GM19023 (cell line): ENCODE measurements around the gene TF.
"Not testable (repeated sequence)": the region's sequence is repeated elsewhere in the genome, so short reads cannot be mapped to it uniquely, and the experiment has no call there.

ENCODE experiments used
- ATAC-seq: cut with Tn5 transposase; IDR thresholded peaks from one replicate; pipeline ENCODE4 v1.9.1; 2021; ENCODE audit warnings: mild to moderate bottlenecking, moderate library complexity; ENCODE audit not compliant: unreplicated experiment

Gene TF

DNA sequence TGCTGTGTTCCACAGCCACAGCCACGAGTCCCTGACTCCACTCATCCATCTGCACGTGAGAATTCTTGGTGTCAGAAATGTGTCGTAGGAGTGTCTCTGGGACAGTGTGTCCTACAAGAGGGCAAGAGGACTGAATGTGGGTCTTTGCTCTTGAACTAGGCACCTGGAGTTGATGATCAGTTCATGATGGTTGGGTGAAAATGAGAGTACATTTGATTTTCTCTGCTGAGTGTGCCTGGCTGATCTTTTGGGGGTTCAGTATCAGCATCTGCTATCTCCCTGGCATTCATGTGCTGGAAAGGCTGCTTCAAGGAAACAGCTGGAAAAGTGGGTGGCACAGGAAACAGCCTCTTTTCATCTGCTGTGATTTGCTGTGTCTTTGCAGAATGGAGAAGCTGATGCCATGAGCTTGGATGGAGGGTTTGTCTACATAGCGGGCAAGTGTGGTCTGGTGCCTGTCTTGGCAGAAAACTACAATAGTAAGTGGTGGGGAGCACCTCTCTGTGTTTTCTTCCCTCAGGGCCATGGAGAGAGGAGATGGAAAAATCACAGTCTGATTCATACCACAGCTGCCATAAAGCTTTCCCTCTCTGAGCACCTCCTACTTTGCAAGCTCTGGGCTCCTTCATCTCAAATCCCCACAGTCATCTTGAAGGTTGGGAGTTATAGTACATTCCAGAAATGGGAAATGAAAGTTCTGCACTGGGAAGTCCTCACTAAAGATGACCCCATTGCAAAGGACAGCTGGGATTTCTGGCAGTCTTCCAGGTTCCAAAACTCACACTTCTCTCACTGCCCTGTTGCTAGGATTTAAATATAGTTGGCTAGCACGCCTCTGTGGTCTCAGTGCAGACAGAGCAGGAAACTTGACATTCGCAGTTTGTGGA lies 17.8 kb downstream of the TF start:
- ATAC-seq = no peak

DNA sequence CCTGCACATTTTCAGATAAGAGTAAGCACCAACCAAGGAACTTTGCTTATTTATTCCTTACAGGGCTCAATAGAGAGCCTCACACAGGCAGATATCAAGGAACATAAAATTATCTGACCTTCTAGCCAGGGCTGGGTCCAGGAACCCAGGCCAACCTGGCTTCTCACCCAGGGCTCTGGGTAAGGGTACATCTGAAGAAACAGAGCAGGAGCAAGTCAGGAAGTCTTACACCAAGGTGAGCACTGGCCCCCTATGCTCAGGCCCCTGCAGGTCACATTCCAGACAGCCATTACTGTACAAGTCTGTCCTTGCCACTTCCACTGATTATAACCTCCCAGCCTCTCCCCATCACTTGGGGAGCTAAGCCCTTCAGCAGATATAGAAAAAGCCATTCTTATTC lies 19.1 kb downstream of the TF start:
- ATAC-seq = no peak

DNA sequence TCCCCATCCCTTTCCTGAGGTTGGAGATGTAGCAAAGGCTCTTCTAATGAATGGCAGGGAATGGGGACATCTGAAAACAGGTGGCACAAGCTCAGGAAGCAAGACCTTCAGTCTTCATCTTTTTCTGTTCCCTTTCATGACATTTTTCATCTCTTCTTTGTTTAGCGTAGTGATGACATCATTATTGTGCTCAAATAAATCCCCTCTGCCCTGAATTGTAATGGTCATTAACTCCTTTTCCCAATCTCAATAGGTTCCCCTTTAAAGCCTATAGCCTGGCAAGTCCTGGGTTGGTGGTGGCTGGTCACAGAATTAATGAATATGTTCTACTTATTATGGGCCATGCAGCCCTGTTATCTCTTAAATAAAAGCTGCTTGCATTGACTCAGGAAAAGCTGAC lies 21.4 kb downstream of the TF start:
- no peak for ATAC-seq

DNA sequence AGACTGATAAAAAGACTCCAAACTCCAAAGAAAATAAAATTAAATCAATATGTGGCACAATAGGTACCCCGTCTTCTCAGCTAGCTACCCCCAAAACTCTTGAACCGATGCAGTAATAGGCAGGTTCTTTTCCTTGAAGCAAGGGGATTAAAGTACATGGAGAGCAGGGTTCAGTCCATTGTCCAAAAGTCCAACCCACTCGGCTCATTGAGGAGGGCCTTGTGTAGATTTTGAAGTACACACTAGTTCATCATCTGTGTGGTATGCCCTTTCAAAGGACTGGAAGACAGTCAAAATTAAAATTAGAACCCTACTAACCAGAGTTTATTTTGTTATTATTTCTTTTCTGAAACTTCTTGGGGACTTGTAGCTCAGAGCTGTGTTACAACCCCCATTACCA lies 23.3 kb downstream of the TF start:
- no peak for ATAC-seq

DNA sequence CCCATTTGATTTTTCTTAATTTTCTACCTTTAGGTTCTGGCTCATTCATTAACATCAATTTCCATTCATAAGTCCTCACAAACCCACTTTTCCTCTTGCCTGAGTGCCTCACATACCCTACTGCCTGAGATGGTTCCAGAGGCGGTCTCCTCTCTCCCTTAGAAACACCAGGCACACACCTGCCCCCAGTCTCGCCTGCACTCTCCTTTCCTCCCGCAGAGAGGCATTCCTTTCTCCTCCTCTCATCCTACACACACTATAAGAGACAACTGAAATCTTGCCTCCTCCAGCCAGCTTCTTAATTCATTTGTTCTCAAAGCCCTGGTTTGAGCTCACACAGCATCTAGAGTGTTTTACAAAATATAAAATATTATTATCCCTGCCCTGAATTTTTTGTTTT lies 27.5 kb downstream of the TF start:
- no peak for ATAC-seq

DNA sequence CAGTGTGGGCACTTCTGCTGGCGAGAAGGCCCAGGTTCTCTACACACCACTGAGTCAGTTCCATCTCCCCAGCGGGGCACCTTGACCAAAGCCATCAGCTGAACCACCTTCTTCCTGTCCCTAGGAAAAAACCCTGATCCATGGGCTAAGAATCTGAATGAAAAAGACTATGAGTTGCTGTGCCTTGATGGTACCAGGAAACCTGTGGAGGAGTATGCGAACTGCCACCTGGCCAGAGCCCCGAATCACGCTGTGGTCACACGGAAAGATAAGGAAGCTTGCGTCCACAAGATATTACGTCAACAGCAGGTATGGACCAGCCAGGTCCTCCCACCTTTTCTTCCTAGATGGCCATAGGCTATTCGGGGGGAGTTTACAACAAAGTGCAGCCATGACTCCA lies 29.1 kb downstream of the TF start:
- no peak for ATAC-seq

DNA sequence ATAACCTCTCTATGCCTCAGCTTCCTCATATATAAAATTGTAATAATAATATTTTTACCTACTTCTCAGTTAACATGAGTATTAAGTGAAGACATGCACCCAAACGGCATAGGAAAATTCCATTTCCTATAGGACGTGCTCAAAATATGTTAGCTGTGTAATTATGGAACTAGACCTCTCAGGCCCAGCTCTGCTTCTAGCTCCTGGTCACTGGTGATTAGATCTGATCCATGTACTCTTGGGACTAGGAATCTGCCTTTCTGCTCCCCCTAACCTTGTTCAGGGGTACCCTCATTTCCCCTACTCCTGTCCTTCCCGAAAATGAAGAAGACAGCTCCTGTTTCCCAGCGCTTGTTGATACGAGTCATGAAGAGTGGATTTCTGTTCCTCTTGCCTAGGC lies 29.6 kb downstream of the TF start:
- ATAC-seq = no peak

DNA sequence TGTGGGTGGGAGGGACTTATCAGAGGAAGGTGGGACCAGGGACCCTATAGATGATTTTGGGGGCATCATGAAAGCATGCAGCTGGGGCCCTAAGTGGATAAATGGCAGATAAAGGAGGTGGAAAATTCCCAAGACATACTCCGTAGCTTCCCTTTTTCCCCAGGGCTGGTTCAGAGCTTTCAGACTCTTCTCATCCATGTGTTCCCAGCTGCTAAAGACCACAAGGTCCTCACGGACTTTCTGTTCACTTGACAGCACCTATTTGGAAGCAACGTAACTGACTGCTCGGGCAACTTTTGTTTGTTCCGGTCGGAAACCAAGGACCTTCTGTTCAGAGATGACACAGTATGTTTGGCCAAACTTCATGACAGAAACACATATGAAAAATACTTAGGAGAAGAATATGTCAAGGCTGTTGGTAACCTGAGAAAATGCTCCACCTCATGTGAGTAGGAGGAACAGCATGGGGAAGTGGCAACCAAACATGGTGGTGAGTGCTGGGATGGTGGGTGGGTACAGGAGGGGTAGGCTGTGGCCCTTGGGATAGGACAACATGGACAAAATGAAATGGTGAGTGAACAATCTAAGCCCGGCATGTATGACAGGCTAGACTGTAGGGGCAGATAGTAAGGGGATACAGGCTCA lies 30.7 kb downstream of the TF start:
- ATAC-seq = no peak

DNA sequence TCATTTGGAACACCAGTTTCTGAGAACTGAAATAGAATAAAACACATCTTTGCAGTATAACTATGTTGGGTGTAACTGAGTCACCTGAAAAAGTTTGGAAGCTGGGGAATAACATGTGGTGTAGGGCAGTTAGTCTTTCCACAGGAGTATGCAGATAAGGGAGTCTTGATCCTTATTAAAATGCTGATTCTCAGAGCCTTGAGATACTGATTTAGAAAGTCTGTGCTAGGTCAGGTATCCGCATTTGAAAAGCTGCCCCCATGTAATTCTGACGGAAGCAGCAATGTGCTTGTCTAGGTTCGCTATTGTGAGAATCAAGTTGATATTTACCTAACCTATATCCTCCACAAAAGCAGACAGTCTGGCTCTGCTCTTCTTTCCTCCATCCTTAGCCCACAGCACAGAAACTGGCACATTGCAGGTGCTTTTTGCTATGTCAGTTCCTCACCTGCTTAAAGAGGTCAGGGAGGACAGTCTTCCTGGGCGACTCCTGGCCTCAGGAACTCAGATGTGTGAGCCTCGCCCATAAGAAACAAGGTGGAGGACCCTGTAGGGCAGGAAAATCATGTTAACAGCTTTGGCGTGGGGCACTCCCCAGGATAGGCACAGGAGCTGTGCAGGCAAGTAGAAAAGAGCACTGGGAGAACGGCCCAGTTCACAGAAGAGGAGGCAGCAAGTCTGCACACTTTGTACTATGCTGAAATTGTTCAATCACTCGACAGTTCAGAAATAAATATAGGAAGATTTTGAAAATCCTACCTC lies 31.8 kb downstream of the TF start:
- ATAC-seq = no peak

DNA sequence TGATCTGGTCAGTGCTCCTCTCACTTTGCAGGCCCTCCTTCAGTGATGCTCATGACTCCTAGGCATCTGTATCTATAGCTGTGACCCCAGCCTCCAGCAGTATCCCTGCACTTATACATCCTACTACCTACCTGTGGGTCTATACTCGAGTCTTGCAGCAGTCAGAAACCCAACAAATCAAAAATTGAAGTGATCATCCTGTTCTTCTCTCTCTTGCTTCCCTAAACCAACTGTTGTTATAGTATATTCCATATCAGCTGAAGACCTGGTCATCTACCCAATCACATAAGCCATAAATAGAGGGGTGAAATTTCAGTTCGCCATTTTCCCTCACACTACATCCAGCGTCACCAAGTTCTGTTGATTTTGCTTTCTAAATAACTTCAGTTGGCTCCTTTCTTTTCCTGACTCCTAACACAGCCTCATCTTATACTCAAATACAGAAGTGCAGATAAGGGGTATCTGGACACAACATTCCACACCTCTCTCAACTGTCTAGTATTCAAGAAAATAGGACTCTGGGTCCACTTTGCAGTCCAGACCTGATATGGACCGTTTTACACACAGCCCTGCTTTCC lies 33.5 kb downstream of the TF start:
- no peak for ATAC-seq

DNA sequence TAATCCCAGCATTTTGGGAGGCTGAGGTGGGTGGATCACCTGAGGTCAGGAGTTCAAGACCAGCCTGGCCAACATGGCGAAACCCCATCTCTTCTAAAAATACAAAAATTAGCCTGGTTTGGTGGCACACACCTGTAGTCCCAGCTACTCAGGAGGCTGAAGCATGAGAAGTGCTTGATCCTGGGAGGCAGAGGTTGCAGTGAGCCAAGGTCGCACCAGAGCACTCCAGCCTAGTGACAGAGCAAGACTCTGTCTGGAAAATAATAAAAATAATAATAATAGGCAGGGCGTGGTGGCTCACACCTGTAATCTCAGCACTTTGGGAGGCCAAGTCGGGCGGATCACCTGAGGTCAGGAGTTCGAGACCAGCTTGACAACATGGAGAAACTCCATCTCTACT lies 34.6 kb downstream of the TF start:
- not testable (repeated sequence) for ATAC-seq

DNA sequence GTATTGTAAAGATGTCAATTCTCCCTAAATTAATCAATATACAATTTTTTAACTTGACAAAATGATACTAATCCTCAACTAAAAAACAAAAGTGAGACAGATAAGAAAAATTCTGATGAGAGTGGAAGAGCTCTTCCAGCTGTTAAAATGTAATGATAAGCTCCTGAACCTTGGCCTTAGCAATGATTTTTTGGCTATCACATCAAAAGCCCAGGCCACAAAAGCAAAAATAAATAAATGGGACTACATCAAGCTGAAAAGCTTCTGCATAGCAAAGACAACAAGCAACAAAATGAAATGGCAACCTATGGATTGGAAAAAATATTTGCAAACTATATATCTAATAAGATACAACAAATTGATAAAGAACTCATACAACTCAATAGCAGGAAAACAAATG lies 35.4 kb downstream of the TF start:
- ATAC-seq = no peak

DNA sequence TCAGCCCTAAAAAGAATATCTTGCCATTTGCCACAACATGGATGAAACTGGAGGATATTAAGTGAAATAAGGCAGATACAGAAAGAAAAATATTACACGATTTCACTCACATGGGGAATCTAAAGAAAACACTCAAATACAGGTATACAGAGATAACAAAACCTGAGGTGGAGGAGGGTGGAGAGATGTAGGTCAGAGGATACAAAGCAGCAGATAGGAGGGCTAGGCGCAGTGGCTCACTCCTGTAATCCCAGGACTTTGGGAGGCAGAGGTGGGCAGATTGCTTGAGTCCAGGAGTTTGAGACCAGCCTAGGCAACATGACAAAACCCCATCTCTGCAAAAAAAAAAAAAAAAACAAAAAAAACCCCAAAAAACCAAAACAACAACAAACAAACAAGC lies 36.3 kb downstream of the TF start:
- ATAC-seq = no peak

DNA sequence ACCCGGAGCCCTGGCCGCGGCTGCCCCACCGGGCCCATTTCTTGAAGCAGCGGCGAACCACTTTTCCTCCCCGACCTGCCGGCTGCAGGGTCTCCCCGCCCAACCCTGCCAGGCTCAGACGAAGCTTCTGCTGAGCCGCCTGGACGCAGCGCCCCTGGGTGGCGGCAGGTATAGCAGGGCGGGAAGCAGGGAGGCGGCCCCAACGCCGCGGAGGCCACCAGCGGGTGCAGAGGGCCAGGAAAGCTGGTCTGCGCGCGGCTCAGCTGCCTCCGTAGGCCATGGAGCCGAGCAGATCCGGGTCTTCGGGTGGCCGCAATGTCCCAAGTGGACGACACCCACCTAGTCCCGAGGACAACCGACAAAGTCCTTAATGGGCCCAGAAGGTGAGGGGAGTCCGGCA lies 37.6 kb downstream of the TF start:
- no peak for ATAC-seq

DNA sequence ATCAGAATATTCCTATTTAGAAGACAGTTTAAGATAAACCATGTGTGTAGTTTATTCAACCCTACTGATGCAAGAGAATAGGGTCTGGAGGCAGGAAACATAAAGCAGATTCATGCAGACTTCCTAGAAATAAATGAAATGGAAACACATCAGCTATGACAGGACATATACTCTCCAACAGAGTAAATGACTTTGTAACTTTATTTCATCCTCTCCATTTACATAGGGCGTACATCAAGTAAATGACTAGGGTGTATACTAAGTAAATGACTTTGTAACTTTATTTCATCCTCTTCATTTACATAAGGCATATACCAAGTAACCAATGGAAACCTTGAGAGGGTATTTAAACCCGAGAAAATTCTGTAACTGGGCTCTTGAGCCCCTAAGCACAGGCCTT lies 41.8 kb downstream of the TF start:
- no peak for ATAC-seq

DNA sequence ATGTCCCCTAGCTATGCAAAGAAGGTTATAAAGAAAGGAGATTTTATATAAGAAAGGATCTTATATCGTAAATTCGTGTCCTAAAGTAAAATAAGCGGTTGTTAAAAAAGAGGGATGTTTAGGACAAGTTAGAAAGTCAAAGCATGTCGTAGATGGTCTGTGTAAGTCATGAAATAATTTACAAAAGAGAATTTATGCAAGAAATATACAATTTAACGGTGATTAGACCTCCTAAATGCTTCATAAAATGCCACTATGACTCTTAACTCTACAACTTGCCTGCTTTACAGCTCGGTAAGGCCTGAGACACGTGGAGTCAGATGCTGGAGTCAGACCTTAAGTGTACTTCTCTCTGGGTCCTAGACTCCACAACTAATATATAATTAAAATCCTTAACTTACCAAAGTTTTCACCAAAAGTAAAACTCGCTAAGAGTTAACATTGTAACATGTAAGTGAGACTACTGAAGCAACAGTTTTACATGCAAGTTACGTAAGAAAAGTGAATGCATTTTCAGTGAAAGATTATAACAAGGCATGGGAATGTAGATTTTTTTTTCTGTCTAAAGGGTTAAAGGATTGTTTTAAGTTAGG lies 46.1 kb downstream of the TF start:
- ATAC-seq = no peak

DNA sequence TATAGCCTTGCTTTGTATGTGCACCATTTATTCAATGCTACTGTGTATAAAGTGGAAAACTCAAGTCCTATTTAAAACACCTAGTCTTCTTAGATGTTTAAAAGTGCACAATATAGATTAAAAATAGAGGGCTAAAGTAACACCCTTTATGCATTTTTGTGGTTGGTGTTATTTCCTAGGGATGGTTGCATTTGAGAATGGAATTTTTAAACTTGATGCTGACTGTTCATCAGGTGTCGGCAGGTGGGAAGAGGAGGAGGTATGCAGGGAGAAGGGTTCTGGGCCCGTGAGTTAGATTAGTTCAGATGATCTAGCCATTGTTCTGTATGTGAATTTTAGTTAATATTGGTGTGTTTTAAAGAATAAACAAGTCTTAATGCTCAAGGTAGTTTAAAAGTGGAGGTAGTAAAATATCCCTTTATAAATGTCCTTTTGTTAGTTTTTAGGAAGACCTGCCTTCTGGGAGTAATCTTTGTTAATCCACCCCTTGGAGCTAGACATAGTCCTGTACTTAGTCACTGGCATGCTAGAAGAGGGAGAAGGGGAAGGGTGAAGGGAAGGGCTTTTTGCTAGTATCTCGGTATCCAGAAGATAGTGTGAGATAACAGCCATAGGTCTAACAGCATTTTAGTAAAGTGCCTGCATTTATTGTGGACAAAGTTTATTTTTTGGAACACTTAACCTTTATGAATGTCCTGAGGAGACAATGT lies 51.4 kb downstream of the TF start:
- no peak for ATAC-seq

DNA sequence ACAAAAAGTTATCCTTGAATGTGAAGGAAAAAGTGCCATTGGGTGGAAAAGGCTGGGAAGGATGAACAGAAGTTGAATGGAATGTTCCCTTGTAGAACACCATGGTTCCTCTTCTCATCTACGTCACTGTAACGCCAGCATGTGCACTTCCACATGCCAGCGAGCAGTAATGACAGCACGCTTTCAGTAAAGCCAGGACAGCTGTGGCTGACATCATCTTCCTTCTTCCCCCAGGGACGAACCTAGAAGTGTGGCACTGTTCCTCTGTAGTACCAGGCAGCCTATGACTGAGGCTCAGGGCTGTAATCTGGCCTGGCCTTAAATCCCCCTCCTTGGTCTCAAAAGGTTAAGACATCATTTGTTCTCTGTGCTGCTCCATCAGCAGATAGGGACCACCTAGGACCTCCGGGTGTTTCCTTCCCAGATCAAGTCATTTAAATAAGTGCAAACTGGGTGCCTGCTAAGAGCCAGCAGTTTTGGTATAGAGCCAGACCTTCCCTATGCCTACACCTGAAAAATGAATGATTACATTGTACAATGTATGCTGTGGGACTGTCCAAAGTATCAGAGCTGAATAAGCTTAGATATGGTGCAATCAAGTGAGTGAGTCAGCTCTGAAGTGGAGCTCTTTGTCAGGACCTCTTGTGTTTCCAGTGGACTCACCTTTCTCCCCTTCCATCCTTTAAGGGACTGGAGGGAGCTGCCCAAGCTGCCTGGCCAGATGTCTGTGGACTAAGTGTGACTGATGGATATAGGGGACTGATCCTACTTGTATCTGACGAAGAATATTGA lies 53.8 kb downstream of the TF start:
- ATAC-seq = no peak

DNA sequence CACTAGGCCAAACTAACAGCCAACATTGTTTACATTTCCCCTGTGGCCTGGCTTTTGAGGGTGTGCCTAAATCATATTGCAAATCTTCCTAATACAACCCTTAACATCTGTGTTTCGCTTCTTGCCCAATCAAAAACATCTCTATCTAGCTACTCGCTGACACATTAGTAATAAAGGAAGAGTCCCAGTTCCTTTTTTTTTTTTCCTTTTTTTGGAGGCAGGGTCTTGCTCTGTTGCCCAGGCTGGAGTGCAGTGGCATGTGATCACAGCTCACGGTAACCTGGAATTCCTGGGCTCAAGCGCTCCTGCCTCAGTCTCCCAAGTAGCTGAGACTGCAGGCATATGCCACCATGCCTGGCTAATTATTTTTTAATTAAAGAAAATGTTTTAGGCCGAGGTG lies 57.3 kb downstream of the TF start:
- ATAC-seq = no peak

DNA sequence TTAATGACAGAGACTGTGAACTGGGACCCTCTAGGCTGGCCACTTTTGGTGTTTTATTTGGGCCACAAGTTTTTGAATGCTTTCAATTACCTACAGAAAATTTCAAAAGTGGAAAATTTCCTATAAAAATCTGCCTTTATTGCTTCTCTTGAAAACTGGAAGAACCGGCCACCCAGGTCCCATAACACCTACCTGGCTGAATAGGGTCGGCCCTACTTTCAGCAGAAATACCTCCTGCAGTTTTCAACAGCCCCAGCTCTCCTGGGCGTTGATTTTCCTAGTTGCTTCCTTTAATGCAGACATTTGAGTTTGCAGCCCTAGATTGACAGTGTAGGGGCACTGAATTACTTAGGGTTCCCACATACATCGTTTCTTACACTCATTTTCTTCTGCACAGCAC lies 58.7 kb downstream of the TF start:
- no peak for ATAC-seq
